ENCODE measurements around the gene AQP5. TPM values are rescaled to one million over a fixed set of nuclear protein-coding genes. Genes with fewer than 3 reads are reported as not detected.

Gene AQP5
- total RNA-seq, 1 donor from 2014 or later, result not detected

- DNase-seq (ENCODE audit: extremely low read depth, low read depth, low spot score), result no peak
Observed at GRCh38 chr12:50014342-50014741, 52.7 kb downstream of the AQP5 start.

Other genes with a start within 250 kb of the AQP5 start
- gene TMBIM6, start 220.3 kb upstream of the AQP5 start, total RNA-seq, result 379 and 388 TPM in 2 replicates
- 36.1 and 63.0 TPM in 2 replicates for gene NCKAP5L, start 133.5 kb upstream of the AQP5 start, total RNA-seq
- gene BCDIN3D, start 118.8 kb upstream of the AQP5 start, total RNA-seq, result 1.1 and 3.8 TPM in 2 replicates
- gene FAIM2, start 58.0 kb upstream of the AQP5 start, total RNA-seq, result not detected in 2 replicates
- gene AQP2, start 11.1 kb upstream of the AQP5 start, total RNA-seq, result not detected in 2 replicates
- not detected in 2 replicates for gene AQP6, start 11.1 kb downstream of the AQP5 start, total RNA-seq
- 10.2 and 15.7 TPM in 2 replicates for gene RACGAP1, start 63.6 kb downstream of the AQP5 start, total RNA-seq
- 2.5 TPM in 2 replicates for gene ASIC1, start 95.7 kb downstream of the AQP5 start, total RNA-seq
- 101 and 109 TPM in 2 replicates for gene SMARCD1, start 123.5 kb downstream of the AQP5 start, total RNA-seq
- 2.6 TPM in 1 of 2 replicates, not detected in the other for gene GPD1, start 142.1 kb downstream of the AQP5 start, total RNA-seq
- gene COX14, start 150.4 kb downstream of the AQP5 start, total RNA-seq, result 46.4 and 73.2 TPM in 2 replicates
- 37.7 and 40.3 TPM in 2 replicates for gene CERS5, start 205.5 kb downstream of the AQP5 start, total RNA-seq